NCI-H2081 treated with DMSO at 0.1 percent for 48 hours (cell line): ENCODE data around the gene DIS3L2.

ENCODE experiments used
- DNase-seq: peaks from one replicate; lab custom pipeline; 2025; lab: John Stamatoyannopoulos, UW

Gene DIS3L2

GRCh38 chr2:231961349-231962166 lies at the start of gene DIS3L2:
Gene DIS3L2, plus strand, starts transcription at chr2:231961713. Its CDS starts 53,215 bp downstream, at chr2:232014928.
- DNase-seq: peak; percentile 31

- no peak for DNase-seq
Observed at GRCh38 chr2:231914077-231914690, 47.3 kb upstream of the DIS3L2 start.

GRCh38 chr2:231917280-231918066 lies 44.0 kb upstream of the DIS3L2 start:
- DNase-seq: no peak

GRCh38 chr2:231918501-231919330 lies 42.8 kb upstream of the DIS3L2 start:
- no peak for DNase-seq

- no peak for DNase-seq
Observed at GRCh38 chr2:231919341-231920035, 42.0 kb upstream of the DIS3L2 start.

GRCh38 chr2:231920366-231920765 lies 41.1 kb upstream of the DIS3L2 start:
- no peak for DNase-seq

- DNase-seq: no peak
Observed at GRCh38 chr2:231920795-231921194, 40.7 kb upstream of the DIS3L2 start.

- no peak for DNase-seq
Observed at GRCh38 chr2:231922311-231923009, 39.1 kb upstream of the DIS3L2 start.

- DNase-seq: no peak
Observed at GRCh38 chr2:231923010-231923344, 38.5 kb upstream of the DIS3L2 start.

- no peak for DNase-seq
Observed at GRCh38 chr2:231923951-231924888, 37.3 kb upstream of the DIS3L2 start.

GRCh38 chr2:231924889-231925275 lies 36.6 kb upstream of the DIS3L2 start:
- DNase-seq: no peak

- no peak for DNase-seq
Observed at GRCh38 chr2:231925303-231926179, 36.0 kb upstream of the DIS3L2 start.

GRCh38 chr2:231926180-231926741 lies 35.3 kb upstream of the DIS3L2 start, which contains the start of gene NPPC:
Gene NPPC, minus strand, starts transcription at chr2:231926396. Its CDS starts 147 bp downstream, at chr2:231926249.
- DNase-seq: peak; percentile 15

- DNase-seq: no peak
Observed at GRCh38 chr2:231926761-231927565, 34.5 kb upstream of the DIS3L2 start.

- no peak for DNase-seq
Observed at GRCh38 chr2:231927566-231927890, 34.0 kb upstream of the DIS3L2 start.

- no peak for DNase-seq
Observed at GRCh38 chr2:231928481-231928880, 33.0 kb upstream of the DIS3L2 start.
